Measurements from ENCODE around the gene ALOX15. TPM values are rescaled to one million over a fixed set of nuclear protein-coding genes. Genes with fewer than 3 reads are reported as not detected.

ALOX15 gene
- total and polyA plus RNA-seq, 9 of the 15 experiments (the other 6 are each of a cell fraction or from before 2014, with no cell fraction given) = not detected

DNA sequence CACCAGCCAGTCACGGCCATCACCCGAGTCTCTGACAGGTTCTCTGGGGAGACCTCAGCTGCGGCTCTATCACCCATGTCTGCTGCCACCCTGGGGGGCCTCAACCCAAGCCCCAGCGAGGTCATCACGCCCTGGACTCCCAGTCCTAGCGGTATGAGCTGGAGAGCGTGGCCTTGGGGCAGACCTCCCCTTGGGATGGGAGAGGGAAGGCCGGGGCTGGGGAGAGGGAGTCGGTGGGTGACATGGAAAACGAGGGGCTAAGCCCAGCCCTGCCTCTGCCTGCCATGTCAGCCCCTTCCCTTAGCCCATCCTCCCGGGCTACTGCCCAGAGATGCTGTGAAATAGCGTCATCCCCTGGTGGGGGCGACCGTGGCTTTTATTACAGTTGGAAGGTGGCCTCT, 48.5 kb downstream of the ALOX15 start:
- Histone ChIP-seq H3K79me2 (ENCODE audit: control insufficient read depth, insufficient read depth, low read length) (no peaks in the 10 kb centered on the region), H3K27ac (ENCODE audit: extremely low read depth, low read depth, low read length) (no peak overlapping the region), H3K36me3 (ENCODE audit: control insufficient read depth, insufficient read depth, low read length) (no peaks in the 10 kb centered on the region), H3K9ac (ENCODE audit: insufficient read depth in 1 of 2, low read depth in 2 of 2, low read length in 2 of 2) (no peak overlapping the region), H2AFZ (ENCODE audit: low read depth, low read length) (no peak overlapping the region), H3K9me3 (replicated peaks; ENCODE audit: control insufficient read depth, insufficient read depth, low read depth, low read length) (no peaks in the 10 kb centered on the region), H3K4me1 (replicated peaks in 1 of 2; ENCODE audit: control insufficient read depth in 2 of 2, insufficient read depth in 2 of 2, low read length in 2 of 2) (peaks cover 0 to 15% of the 10 kb centered on the region in 2 experiments; a peak in 3 of 5 replicates), H3K4me3 (no peak overlapping the region), H3K27me3 (ENCODE audit: control insufficient read depth in 2 of 2, insufficient read depth in 2 of 2, low read length in 2 of 2) (peaks cover 2 to 81% of the 10 kb centered on the region in 2 experiments; a peak in 4 of 5 replicates), H3K9me1 (ENCODE audit: control insufficient read depth, insufficient read depth, low read length) (no peaks in the 10 kb centered on the region), H3K4me2 (ENCODE audit: insufficient read depth, low read length) (no peak overlapping the region), H4K20me1 (replicated peaks; ENCODE audit: control insufficient read depth, insufficient read depth, low read length) (0 out of 2 replicates have a peak, but pooled peaks cover 10% of the 10 kb centered on the region)
- no peak for FAIRE-seq
- ChIA-PET CTCF (ENCODE audit: low intra/inter-chr PET ratio) (no interaction called here), POLR2A (interaction anchor here (0.6 kb wide), 1 partner anchor 41 kb away, joined by 3 read pairs; no protein-coding TSS in a partner anchor)
- no TSS peak for BruUV-seq (replicated peaks)
- 15% methylated on average over 12 of the region's 14 CpGs for WGBS (ENCODE audit: insufficient coverage, low coverage, missing lambda C conversion rate)
- no peak for ATAC-seq
- in situ Hi-C loops (cut with MboI) (no loop called here), intact Hi-C loops (cut with micrococcal nuclease) (no loop called here)
- no peak for DNase-seq (ENCODE audit: extremely low read depth in 1 of 4, low spot score in 3 of 4)
- TF ChIP-seq IRF1 (CRISPR knock-in tag; IDR thresholded peaks at IDR 0.05; ENCODE audit: borderline replicate concordance) = no peak
- TF ChIP-seq, protein P1, sequence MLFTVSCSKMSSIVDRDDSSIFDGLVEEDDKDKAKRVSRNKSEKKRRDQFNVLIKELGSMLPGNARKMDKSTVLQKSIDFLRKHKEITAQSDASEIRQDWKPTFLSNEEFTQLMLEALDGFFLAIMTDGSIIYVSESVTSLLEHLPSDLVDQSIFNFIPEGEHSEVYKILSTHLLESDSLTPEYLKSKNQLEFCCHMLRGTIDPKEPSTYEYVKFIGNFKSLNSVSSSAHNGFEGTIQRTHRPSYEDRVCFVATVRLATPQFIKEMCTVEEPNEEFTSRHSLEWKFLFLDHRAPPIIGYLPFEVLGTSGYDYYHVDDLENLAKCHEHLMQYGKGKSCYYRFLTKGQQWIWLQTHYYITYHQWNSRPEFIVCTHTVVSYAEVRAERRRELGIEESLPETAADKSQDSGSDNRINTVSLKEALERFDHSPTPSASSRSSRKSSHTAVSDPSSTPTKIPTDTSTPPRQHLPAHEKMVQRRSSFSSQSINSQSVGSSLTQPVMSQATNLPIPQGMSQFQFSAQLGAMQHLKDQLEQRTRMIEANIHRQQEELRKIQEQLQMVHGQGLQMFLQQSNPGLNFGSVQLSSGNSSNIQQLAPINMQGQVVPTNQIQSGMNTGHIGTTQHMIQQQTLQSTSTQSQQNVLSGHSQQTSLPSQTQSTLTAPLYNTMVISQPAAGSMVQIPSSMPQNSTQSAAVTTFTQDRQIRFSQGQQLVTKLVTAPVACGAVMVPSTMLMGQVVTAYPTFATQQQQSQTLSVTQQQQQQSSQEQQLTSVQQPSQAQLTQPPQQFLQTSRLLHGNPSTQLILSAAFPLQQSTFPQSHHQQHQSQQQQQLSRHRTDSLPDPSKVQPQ (CRISPR knock-in tag; IDR thresholded peaks at IDR 0.05; ENCODE audit: borderline replicate concordance) = no peak

All from K562 (cell line).